Measurements from ENCODE around the gene CCDC134. TPM values are rescaled to one million over a fixed set of nuclear protein-coding genes. Genes with fewer than 3 reads are reported as not detected.

Gene CCDC134
- total RNA-seq, 4 donors from 2014 or later = 6.6 to 18.8 (median 14.4) TPM

- H3K27ac ChIP-seq = no peak overlapping the region
- H3K4me1 ChIP-seq = no peaks in the 10 kb centered on the region
- H3K36me3 ChIP-seq = no peaks in the 10 kb centered on the region
- H3K4me3 ChIP-seq (replicated peaks in 1 of 3) = no peak overlapping the region
- 82 to 84% methylated on average over 5 of the region's 5 CpGs for WGBS, 2 donors
- intact Hi-C loops (cut with DNase I) = no loop called here
- H3K9me3 ChIP-seq = no peaks in the 10 kb centered on the region
- TF ChIP-seq POLR2A (IDR thresholded peaks at IDR 0.05) = no peak
- no peak for TF ChIP-seq CTCF (IDR thresholded peaks at IDR 0.05)
- no peak for DNase-seq
- H3K27me3 ChIP-seq = no peaks in the 10 kb centered on the region
Observed at GRCh38 chr22:41818011-41818410, 17.5 kb downstream of the CCDC134 start.

GRCh38 chr22:41818596-41818995, 18.1 kb downstream of the CCDC134 start:
- intact Hi-C loops (cut with DNase I) = no loop called here
- Histone ChIP-seq H3K27me3 (no peaks in the 10 kb centered on the region), H3K4me1 (no peaks in the 10 kb centered on the region), H3K27ac (no peak overlapping the region), H3K9me3 (no peaks in the 10 kb centered on the region), H3K4me3 (replicated peaks in 1 of 3) (no peak overlapping the region), H3K36me3 (no peaks in the 10 kb centered on the region)
- no peak for DNase-seq
- no peak for TF ChIP-seq CTCF (IDR thresholded peaks at IDR 0.05)
- TF ChIP-seq POLR2A (IDR thresholded peaks at IDR 0.05) = no peak
- WGBS, 2 donors = 92 to 94% methylated on average over 1 to 6 of the region's 6 CpGs

GRCh38 chr22:41819257-41819656, 18.8 kb downstream of the CCDC134 start:
- Histone ChIP-seq H3K27me3 (no peaks in the 10 kb centered on the region), H3K4me1 (no peaks in the 10 kb centered on the region), H3K4me3 (replicated peaks in 1 of 3) (no peak overlapping the region), H3K36me3 (no peaks in the 10 kb centered on the region), H3K9me3 (no peaks in the 10 kb centered on the region), H3K27ac (no peak overlapping the region)
- WGBS, 2 donors = 96 to 98% methylated on average over 4 of the region's 4 CpGs
- intact Hi-C loops (cut with DNase I) = no loop called here
- DNase-seq = no peak
- no peak for TF ChIP-seq CTCF (IDR thresholded peaks at IDR 0.05)
- no peak for TF ChIP-seq POLR2A (IDR thresholded peaks at IDR 0.05)

GRCh38 chr22:41820447-41820846, 20.0 kb downstream of the CCDC134 start:
- Histone ChIP-seq H3K4me1 (no peaks in the 10 kb centered on the region), H3K36me3 (no peaks in the 10 kb centered on the region), H3K27me3 (no peaks in the 10 kb centered on the region), H3K4me3 (replicated peaks in 1 of 3) (no peak overlapping the region), H3K27ac (no peak overlapping the region), H3K9me3 (no peaks in the 10 kb centered on the region)
- no peak for DNase-seq
- intact Hi-C loops (cut with DNase I) = loop anchor here (5.0 kb wide), 1 partner anchor 122 kb away; no protein-coding TSS in a partner anchor
- TF ChIP-seq CTCF (IDR thresholded peaks at IDR 0.05) (no peak), POLR2A (IDR thresholded peaks at IDR 0.05) (no peak)
- 85 to 86% methylated on average over 5 of the region's 5 CpGs for WGBS, 2 donors

- intact Hi-C loops (cut with DNase I) = loop anchor here (5.0 kb wide), 1 partner anchor 121 kb away; no protein-coding TSS in a partner anchor
- no peak for DNase-seq
- H3K4me1 ChIP-seq = peaks cover 0 to 5% of the 10 kb centered on the region in 2 donors
- no peaks in the 10 kb centered on the region for H3K36me3 ChIP-seq
- H3K27me3 ChIP-seq = no peaks in the 10 kb centered on the region
- H3K27ac ChIP-seq = no peak overlapping the region
- H3K4me3 ChIP-seq (replicated peaks in 1 of 3) = no peak overlapping the region
- TF ChIP-seq POLR2A (IDR thresholded peaks at IDR 0.05) = no peak
- no peak for TF ChIP-seq CTCF (IDR thresholded peaks at IDR 0.05)
- no peaks in the 10 kb centered on the region for H3K9me3 ChIP-seq
- 87 to 91% methylated on average over 12 of the region's 12 CpGs for WGBS, 2 donors
Observed at GRCh38 chr22:41821471-41822316, 21.2 kb downstream of the CCDC134 start.
